GM23338 (cell line): ENCODE results near the gene WNT6.

Experiments used
- CREB1 ChIP-seq: fragments of 250-450 bp; sonication (Bioruptor Pico); IDR thresholded peaks from 2 replicates; pipeline ENCODE4 v1.5.0; 2020; ENCODE audit warnings: low read depth, mild to moderate bottlenecking, moderate library complexity
- CTCF ChIP-seq, 2 experiments: fragments of 200-600 bp in 1 of 2; sonication (generic) in 1 of 2; conservative IDR thresholded peaks; 2 replicates each; pipeline versions ENCODE4 v1.5.1 to v1.6.1; 2016 to 2017; ENCODE audit warnings: antibody characterized with exemption in 2 of 2, low read depth in 2 of 2, mild to moderate bottlenecking in 2 of 2, moderate library complexity in 1 of 2
- ETS1 ChIP-seq: IDR thresholded peaks from 2 replicates; pipeline ENCODE4 v1.6.1; 2016; ENCODE audit warnings: antibody characterized with exemption
- EZH2 ChIP-seq: fragments of 200-600 bp; sonication (generic); IDR thresholded peaks from one replicate; pipeline ENCODE4 v1.8.0; 2017; ENCODE audit warnings: antibody characterized with exemption, mild to moderate bottlenecking, low read depth; ENCODE audit not compliant: unreplicated experiment
- EZH2phosphoT487 ChIP-seq: fragments of 200-600 bp; sonication (generic); IDR thresholded peaks from one replicate; pipeline ENCODE4 v1.8.1; 2018; ENCODE audit warnings: antibody characterized with exemption; ENCODE audit not compliant: unreplicated experiment
- JUNB ChIP-seq: IDR thresholded peaks from one replicate; pipeline ENCODE4 v1.6.1; 2016; ENCODE audit warnings: antibody characterized with exemption; ENCODE audit not compliant: unreplicated experiment
- NANOG ChIP-seq: IDR thresholded peaks from 2 replicates; pipeline ENCODE4 v1.6.1; 2016; ENCODE audit warnings: antibody characterized with exemption, borderline replicate concordance
- POLR2AphosphoS5 ChIP-seq: IDR thresholded peaks from 2 replicates; pipeline ENCODE4 v1.6.1; 2016; ENCODE audit warnings: antibody characterized with exemption, low read depth
- REST ChIP-seq: IDR thresholded peaks from one replicate; pipeline ENCODE4 v1.6.1; 2018; ENCODE audit warnings: antibody characterized with exemption; ENCODE audit not compliant: unreplicated experiment
- STAT1 ChIP-seq: IDR thresholded peaks from one replicate; pipeline ENCODE4 v1.6.1; 2016; ENCODE audit warnings: antibody characterized with exemption; ENCODE audit not compliant: unreplicated experiment
- ZNF331 ChIP-seq: fragments of 250-450 bp; sonication (Bioruptor Pico); IDR thresholded peaks from 2 replicates; pipeline ENCODE4 v1.5.0; 2020; ENCODE audit warnings: low read depth, mild to moderate bottlenecking, moderate library complexity

- no peak for TF ChIP-seq CTCF (conservative IDR thresholded peaks at IDR 0.05; ENCODE audit: low read depth in 2 of 2)
- TF ChIP-seq NANOG = no peak
- TF ChIP-seq POLR2AphosphoS5 = no peak
- TF ChIP-seq EZH2 = no peak
- TF ChIP-seq STAT1 = no peak
- TF ChIP-seq REST = no peak
- TF ChIP-seq CREB1 = no peak
- no peak for TF ChIP-seq EZH2phosphoT487
- TF ChIP-seq ZNF331 (CRISPR knock-in tag) = no peak
- TF ChIP-seq JUNB = no peak
- no peak for TF ChIP-seq ETS1
Measured at GRCh38 chr2:218894880-218895157, 35.2 kb downstream of the WNT6 start.
